ENCODE data around the gene CEP164. TPM values are rescaled to one million over a fixed set of nuclear protein-coding genes. Genes with fewer than 3 reads are reported as not detected.
"Not testable (repeated sequence)": the region's sequence is repeated elsewhere in the genome, so short reads cannot be mapped to it uniquely, and the experiment has no call there.

Gene CEP164
- total RNA-seq, 1 experiment from 2014 or later, result 31.0 TPM

GRCh38 chr11:117392979-117393378 lies 65.3 kb downstream of the CEP164 start:
- no peak for DNase-seq (ENCODE audit: low read depth)

- no peak for DNase-seq (ENCODE audit: low read depth)
These were observed 66.7 kb downstream of the CEP164 start for GRCh38 chr11:117394221-117394925.

- no peak for DNase-seq (ENCODE audit: low read depth)
These were observed 67.8 kb downstream of the CEP164 start for GRCh38 chr11:117395476-117395875.

- DNase-seq (ENCODE audit: low read depth), result no peak
These were observed 69.3 kb downstream of the CEP164 start for GRCh38 chr11:117396970-117397369.

- not testable (repeated sequence) for DNase-seq (ENCODE audit: low read depth)
These were observed 71.0 kb downstream of the CEP164 start for GRCh38 chr11:117398618-117399017.

- DNase-seq (ENCODE audit: low read depth), result not testable (repeated sequence)
These were observed 71.6 kb downstream of the CEP164 start for GRCh38 chr11:117399100-117399840.

- not testable (repeated sequence) for DNase-seq (ENCODE audit: low read depth)
These were observed 78.2 kb downstream of the CEP164 start for GRCh38 chr11:117405898-117406297.

- DNase-seq (ENCODE audit: low read depth), result no peak
These were observed 79.4 kb downstream of the CEP164 start for GRCh38 chr11:117407016-117407415.

- no peak for DNase-seq (ENCODE audit: low read depth)
These were observed 80.7 kb downstream of the CEP164 start for GRCh38 chr11:117408356-117408755.

GRCh38 chr11:117409511-117409910 lies 81.9 kb downstream of the CEP164 start:
- no peak for DNase-seq (ENCODE audit: low read depth)

GRCh38 chr11:117410238-117410637 lies 82.6 kb downstream of the CEP164 start:
- no peak for DNase-seq (ENCODE audit: low read depth)

GRCh38 chr11:117410861-117411710 lies 83.4 kb downstream of the CEP164 start:
- DNase-seq (ENCODE audit: low read depth), result no peak

- no peak for DNase-seq (ENCODE audit: low read depth)
These were observed 84.1 kb downstream of the CEP164 start for GRCh38 chr11:117411736-117412135.

GRCh38 chr11:117412176-117412575 lies 84.5 kb downstream of the CEP164 start:
- no peak for DNase-seq (ENCODE audit: low read depth)

GRCh38 chr11:117412653-117413275 lies 85.1 kb downstream of the CEP164 start:
- no peak for DNase-seq (ENCODE audit: low read depth)

- no peak for DNase-seq (ENCODE audit: low read depth)
These were observed 86.0 kb downstream of the CEP164 start for GRCh38 chr11:117413616-117414015.

GRCh38 chr11:117414724-117415123 lies 87.1 kb downstream of the CEP164 start:
- DNase-seq (ENCODE audit: low read depth), result no peak

GRCh38 chr11:117415358-117415896 lies 87.8 kb downstream of the CEP164 start:
- no peak for DNase-seq (ENCODE audit: low read depth)

- DNase-seq (ENCODE audit: low read depth), result no peak
These were observed 89.7 kb downstream of the CEP164 start for GRCh38 chr11:117417342-117417741.

GRCh38 chr11:117417856-117418255 lies 90.2 kb downstream of the CEP164 start:
- no peak for DNase-seq (ENCODE audit: low read depth)

GRCh38 chr11:117418737-117419481 lies 91.3 kb downstream of the CEP164 start:
- no peak for DNase-seq (ENCODE audit: low read depth)
